GM18520 (cell line): ENCODE measurements around the gene ZRANB3.

Experiments used
- ATAC-seq: cut with Tn5 transposase; IDR thresholded peaks from one replicate; pipeline ENCODE4 v1.9.1; 2021; ENCODE audit not compliant: unreplicated experiment

The ZRANB3 gene

DNA sequence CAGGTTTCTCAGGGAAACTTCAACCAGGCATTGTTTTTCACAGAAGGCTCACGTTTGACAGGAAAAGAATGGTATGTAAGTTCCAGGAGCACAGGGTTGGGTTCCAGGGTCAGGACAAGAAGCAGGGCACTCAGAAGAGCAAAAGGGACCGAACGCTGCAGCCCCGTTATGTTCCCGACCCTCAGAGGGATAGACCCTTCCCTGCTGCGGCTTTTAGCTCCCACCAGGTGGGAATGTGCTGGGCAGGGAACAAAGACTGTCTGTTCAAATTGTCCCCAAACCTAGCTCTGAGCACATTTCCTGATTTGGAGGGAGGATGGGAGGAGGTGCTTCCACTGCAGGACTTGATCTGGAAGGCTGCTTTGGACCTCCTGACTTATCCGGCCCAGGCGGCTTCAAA, 348.8 kb downstream of the ZRANB3 start:
- ATAC-seq, result no peak

- no peak for ATAC-seq
These were observed 351.3 kb downstream of the ZRANB3 start for GRCh38 chr2:135179689-135180088.

DNA sequence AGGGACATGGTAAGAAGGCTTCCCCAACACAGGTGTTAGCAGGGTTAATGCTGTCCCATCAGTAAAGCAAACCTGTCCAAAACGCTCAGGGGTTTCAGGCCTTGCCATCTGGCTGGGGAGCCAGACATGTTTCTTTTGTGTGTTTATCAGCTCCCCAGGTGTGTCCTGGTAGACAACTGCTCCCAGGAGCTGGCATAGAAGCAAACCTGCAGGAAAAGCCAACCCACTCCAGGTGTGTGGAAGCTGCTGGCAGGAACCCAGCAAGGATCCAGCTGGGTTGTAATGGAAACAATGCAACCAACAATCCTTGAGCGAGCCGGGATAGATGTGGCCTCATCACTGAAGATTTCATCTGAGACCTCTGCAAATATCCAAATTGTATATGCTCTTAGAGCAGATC, 355.8 kb downstream of the ZRANB3 start:
- no peak for ATAC-seq

DNA sequence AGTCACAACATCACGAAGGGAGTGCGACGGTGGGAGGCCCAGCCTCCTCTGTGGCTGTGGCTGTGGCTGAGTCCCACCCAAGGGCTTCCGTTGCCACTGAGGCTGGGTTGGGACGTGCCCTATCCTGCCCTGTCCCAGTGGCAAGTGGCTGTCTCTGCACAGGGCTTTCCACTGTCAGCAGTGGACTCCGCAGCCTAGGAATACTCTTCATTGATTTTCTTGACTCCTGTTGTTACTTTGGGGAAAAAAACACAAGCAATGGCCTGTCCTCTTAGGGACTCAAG, 356.3 kb downstream of the ZRANB3 start:
- no peak for ATAC-seq

- no peak for ATAC-seq
These were observed 356.8 kb downstream of the ZRANB3 start for GRCh38 chr2:135174049-135174809.

DNA sequence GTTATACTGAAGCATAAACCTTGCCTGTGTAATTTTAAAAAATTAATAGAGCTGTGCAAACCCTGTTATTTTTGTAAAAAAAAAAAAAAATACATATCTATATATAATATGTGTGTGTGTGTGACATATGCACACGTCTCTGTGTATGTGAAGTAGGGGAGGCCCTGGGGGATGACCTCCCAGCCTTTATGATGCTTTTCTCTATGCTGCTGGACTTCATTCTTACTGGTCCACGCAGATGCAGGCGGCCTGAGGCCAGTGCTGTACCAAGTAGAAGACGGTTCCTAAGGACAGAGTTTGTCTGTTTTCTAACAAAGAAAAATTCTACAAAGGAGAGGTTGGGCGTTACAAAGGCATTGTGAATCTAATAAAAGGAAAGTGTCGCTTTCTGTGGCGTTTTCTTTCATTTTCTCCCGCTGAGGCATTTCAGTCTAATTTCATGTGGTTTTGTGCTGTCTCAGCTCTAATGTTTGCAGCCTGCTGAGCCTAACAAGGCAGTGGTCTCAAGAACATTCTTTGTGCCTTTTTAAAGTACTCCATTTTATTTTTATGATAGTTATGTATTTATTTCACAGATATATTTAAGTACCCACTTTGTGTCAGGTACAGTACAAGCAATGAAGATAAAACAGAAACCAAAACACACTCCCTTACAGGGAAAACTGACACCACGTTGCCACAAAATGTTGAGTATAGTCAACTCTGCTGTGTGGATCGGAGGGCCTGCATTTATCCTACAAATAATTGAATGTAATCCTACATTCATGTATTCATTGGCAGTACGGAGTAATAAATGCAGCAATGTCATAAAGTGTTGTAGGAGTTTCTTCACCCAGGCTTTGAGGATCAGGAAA, 360.9 kb downstream of the ZRANB3 start:
- ATAC-seq, result no peak

GRCh38 chr2:135168204-135168856, 362.7 kb downstream of the ZRANB3 start:
- ATAC-seq, result no peak

DNA sequence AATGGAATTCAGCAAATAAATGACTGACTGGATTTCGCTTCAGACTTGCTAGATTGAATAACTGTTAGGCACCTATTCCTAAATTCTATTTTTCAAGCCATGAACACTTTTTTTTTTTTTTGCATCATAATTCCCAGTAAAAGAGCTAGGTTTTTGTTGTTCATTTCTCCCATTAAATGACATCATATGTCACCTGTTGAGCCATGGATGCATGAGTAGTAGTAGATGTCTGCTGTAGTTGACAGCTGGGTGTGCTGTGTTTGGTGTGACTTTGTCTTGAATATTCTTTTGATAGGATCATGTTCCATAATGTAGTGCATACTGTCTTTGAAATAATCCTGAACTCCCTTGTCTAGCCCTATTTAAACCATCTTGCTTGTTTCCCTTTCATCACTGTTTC, 363.7 kb downstream of the ZRANB3 start:
- no peak for ATAC-seq

GRCh38 chr2:135164431-135164830, 366.6 kb downstream of the ZRANB3 start:
- ATAC-seq, result no peak

GRCh38 chr2:135163901-135164300, 367.1 kb downstream of the ZRANB3 start:
- ATAC-seq, result no peak

DNA sequence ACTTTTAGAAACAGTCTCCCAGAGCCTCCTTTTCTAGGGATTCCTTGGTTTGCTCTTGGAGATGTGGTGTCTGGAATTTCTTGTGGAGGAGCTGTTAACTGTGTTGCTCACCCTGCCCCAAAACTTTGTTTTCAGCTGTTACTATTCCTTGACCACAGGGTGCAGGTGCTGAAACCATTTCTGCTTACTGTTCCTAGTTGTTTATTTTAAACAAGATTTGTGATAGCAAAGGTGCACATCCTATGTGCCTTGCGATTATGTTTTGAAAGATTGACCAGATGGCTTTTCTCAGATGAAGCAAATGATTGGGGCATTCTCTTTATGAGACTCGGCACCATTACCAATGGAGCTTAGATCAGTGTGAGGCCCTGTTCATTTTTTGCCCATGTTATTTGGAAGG, 367.7 kb downstream of the ZRANB3 start:
- ATAC-seq, result no peak

DNA sequence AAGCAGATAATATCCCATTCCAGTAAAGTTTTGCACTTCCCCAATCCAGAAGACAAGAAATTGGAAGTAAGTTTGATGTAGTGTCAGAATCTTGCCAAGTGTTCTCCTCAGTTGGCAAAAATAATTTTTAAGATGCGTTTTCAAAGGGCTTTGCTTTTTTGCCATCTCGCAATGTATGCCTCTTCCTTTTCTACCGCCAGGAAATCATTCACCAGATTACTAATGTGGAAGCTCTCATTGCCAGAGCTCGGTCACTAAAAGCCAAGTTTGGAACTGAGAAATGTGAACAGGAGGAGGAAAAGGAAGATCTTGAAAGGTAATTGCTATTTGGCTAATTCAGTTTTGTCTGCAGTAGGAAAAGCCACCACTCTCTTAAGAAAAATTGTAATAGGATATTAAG, 368.2 kb downstream of the ZRANB3 start:
- no peak for ATAC-seq

GRCh38 chr2:135162377-135162776, 368.6 kb downstream of the ZRANB3 start:
- no peak for ATAC-seq

DNA sequence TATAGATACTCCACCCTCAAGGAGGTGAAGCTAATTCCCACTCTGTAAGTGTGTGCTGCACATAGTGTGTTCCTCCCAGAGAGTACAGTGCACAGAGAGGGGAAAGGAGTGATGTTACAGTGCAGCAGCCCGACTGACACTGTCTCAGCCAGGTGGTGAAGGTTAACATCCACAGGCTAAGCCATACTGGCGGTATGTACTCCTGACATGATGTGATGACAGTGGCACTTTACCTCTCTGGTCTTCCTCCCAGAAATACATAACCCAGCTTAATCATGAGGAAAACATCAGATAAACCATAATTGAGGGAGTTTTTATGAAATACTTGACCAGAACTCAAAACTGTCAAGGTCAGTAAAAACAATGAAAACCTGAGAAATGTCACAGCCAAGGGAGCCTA, 371.8 kb downstream of the ZRANB3 start:
- ATAC-seq, result no peak

- no peak for ATAC-seq
These were observed 373.2 kb downstream of the ZRANB3 start for GRCh38 chr2:135157856-135158255.

DNA sequence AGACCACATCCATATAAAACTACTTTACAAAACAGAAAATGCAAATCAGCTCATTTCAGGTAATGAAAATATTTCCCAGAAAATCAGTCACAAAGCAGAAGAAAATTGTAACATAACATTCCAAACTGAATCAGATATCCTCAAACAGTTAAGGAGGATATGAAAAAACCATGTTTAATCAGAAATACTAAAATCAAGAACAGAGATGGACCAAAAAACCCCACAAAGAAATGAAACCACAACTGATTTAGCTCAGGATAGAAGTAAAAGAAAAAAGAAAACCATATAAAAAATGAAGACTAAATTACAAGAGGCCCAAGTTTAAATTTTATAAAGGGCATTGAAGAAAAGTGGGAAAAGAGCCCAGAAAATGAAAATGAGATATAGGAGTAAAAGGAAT, 376.1 kb downstream of the ZRANB3 start:
- ATAC-seq, result no peak

- no peak for ATAC-seq
These were observed 378.7 kb downstream of the ZRANB3 start for GRCh38 chr2:135152361-135152760.

DNA sequence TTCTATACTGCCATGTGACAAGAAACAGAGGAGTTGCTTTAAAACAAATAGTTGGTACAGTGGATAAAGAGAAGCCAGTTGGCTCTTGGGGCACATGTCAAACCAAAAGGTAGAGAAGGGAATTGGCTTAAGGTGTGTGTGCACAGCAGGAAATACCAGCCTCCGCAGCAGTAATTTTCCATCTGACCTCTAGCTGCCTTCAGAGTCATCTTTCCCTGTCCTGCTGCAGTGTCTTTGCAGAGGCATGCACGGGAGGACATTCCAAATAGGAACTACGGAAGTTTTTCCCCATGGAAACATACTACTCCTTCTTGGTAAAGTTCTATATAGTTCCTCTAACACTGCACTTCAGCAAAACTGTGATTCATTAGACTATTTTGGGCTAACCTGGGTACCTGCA, 379.4 kb downstream of the ZRANB3 start:
- no peak for ATAC-seq

DNA sequence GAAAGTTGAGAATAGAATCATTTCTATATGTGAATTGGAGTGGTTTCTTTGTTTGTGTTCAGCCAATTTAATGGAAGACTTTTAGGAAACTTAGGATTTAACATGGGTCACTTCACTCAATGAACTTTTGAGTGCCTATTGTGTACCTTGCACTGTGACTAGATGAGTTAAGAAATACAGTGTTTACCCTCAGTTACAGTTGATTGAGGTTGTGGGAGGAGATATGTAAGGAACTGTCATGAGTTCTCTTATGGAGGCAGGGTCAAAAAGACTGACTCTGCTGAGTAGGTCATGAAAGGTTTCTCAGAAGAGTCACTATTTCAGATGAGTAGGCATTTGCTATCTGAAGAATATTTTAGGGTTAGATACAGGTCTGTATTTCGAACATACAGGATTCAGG, 380.3 kb downstream of the ZRANB3 start:
- no peak for ATAC-seq

DNA sequence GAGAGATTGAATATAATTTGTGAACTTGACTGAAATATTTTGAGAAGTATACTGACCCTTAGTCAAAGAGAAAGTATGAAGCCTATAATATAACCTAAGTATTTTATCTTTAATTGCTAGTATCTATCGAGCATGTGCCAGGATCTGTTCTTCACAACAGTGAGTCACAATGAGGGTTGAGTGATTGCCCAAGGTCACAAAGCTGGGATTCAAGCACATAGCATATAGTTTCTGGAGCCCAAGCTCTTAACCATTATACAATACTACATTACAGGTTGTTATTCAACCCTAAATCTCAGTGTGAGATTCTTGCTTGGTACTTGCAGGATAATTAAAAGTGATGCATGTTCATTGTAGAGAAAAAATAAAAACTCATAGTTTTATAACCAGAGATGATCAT, 381.8 kb downstream of the ZRANB3 start:
- ATAC-seq, result no peak

- no peak for ATAC-seq
These were observed 386.7 kb downstream of the ZRANB3 start for GRCh38 chr2:135144343-135144742.

DNA sequence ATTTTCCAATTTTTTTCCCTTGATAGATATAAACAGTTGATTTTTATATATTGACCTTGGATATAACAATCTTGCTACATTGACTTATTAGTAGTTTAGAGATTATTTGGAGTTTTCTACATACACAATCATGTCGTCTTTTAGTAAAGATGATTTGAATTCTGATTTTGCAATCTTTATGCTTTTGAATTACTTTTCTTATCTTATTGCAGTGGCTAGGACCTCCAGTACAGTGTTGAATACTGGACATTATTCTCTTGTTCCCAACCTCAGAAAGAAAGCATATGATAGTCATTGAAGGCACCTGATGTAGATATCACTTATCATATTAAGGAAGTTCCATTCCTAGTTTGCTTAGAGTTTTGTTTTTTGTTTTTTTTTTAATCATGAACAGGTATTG, 388.7 kb downstream of the ZRANB3 start:
- ATAC-seq, result no peak
